ENCODE data around the gene ACAA2.

DNA sequence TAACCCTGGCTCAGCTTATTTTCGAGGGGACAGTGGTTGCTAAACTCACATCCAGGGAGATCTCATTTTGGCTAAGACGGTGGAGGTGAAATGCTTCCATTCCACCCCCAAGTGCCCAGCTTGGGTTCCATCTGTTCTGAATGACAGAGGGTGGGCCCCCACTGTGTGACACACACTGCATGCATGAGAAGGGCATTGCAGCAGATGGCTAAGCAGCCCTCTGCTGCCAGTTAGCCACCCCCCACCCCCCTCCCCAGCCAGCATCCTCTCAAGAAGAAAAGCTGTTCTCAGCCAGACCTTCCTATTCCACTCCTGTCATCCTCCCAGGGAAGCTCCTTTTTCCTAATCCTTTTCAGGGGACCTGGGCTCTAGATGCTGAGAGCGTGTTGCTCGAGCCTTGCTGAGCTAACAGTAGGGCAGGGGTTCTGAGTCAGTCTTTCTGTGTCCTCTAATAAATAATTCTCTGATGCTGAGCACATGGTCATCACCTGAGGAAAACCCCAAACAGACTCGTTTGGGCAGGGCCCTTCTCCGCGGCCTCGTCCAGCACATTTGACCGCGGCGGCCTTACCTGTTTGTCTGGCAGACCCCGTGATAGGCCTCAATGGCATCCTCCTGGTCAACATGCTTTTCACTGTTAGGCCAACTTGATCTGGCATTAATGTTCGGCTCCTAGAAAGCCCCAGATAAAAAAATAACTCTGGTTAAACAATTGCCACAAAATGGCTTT, 49.5 kb upstream of the ACAA2 start:
- TF ChIP-seq, protein P1, sequence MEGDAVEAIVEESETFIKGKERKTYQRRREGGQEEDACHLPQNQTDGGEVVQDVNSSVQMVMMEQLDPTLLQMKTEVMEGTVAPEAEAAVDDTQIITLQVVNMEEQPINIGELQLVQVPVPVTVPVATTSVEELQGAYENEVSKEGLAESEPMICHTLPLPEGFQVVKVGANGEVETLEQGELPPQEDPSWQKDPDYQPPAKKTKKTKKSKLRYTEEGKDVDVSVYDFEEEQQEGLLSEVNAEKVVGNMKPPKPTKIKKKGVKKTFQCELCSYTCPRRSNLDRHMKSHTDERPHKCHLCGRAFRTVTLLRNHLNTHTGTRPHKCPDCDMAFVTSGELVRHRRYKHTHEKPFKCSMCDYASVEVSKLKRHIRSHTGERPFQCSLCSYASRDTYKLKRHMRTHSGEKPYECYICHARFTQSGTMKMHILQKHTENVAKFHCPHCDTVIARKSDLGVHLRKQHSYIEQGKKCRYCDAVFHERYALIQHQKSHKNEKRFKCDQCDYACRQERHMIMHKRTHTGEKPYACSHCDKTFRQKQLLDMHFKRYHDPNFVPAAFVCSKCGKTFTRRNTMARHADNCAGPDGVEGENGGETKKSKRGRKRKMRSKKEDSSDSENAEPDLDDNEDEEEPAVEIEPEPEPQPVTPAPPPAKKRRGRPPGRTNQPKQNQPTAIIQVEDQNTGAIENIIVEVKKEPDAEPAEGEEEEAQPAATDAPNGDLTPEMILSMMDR (IDR thresholded peaks at IDR 0.05): no peak
- TF ChIP-seq POLR2AphosphoS5 (IDR thresholded peaks at IDR 0.05) (no peak), EP300 (IDR thresholded peaks at IDR 0.05) (no peak)
